Measurements from ENCODE around the gene WDR70. TPM values are rescaled to one million over a fixed set of nuclear protein-coding genes. Genes with fewer than 3 reads are reported as not detected.

Gene WDR70
- total RNA-seq, 1 donor from 2014 or later, result 19.0 TPM

GRCh38 chr5:37494756-37495155 is 115.6 kb downstream of the WDR70 start:
- H3K4me3 ChIP-seq (ENCODE audit: low read depth, low read length), result no peak overlapping the region
- no peak for TF ChIP-seq CTCF (conservative IDR thresholded peaks at IDR 0.05; ENCODE audit: low read depth, low read length)
- peak; percentile 31 for DNase-seq (ENCODE audit: low read depth)

GRCh38 chr5:37495210-37495609 is 116.1 kb downstream of the WDR70 start:
- DNase-seq (ENCODE audit: low read depth), result peak; percentile 25

DNA sequence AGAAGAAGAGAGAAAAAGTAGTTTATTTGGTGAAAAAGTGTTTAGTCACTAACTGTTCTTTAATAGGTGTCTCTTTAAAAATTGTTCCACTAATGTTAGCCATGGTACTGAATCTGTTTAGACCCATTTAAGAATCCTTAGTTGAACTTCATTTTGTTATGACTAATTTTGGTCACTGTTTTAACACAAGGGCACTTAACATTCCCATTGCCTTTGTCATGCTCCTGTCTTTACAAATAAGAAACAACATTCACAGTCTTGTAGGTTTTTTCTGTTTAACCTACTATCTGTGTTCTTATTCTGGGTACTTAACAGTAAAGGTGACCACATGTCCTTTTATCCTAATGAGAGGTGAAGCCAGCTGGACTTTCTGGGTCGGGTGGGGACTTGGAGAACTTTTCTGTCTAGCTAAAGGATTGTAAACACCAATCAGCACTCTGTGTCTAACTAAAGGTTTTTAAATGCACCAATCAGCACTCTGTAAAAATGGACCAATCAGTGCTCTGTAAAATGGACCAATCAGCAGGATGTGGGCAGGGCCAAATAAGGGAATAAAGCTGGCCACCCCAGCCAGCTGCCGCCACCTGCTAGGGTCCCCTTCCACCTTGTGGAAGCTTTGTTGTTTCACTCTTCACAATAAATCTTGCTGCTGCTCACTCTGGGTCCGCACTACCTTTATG is 116.7 kb downstream of the WDR70 start:
- no peak for TF ChIP-seq CTCF (conservative IDR thresholded peaks at IDR 0.05; ENCODE audit: low read depth, low read length)
- no peak overlapping the region for H3K4me3 ChIP-seq (ENCODE audit: low read depth, low read length)
- DNase-seq (ENCODE audit: low read depth), result peak; percentile 70

More at GRCh38 chr5:37495210-37495609, 116.1 kb downstream of the WDR70 start:
- TF ChIP-seq CTCF (conservative IDR thresholded peaks at IDR 0.05; ENCODE audit: low read depth, low read length), result peak; percentile 45
- H3K4me3 ChIP-seq (ENCODE audit: low read depth, low read length), result no peak overlapping the region

- TF ChIP-seq CTCF (conservative IDR thresholded peaks at IDR 0.05; ENCODE audit: low read depth, low read length), result no peak
- no peak for DNase-seq (ENCODE audit: low read depth)
- no peak overlapping the region for H3K4me3 ChIP-seq (ENCODE audit: low read depth, low read length)
Measured at GRCh38 chr5:37496902-37497445, 117.9 kb downstream of the WDR70 start.

DNA sequence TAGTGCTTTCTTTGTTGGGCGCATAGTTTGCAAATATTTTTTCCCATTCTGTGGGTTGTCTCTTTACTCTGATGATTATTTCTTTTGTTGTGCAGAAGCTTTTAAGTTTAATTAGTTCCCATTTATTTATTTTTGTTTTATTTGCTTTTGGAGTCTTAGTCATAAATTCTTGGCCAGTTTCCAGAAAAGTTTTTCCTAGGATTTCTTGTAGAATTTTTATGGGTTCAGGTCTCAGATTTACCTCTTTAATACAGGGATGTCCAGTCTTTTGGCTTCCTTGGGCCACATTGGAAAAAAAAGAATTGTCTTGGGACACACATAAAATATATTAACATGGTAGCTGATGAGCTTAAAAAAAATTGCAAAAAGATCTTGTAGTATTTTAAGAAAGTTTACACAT is 122.0 kb downstream of the WDR70 start:
- TF ChIP-seq CTCF (conservative IDR thresholded peaks at IDR 0.05; ENCODE audit: low read depth, low read length), result no peak
- H3K4me3 ChIP-seq (ENCODE audit: low read depth, low read length), result no peak overlapping the region
- no peak for DNase-seq (ENCODE audit: low read depth)

DNA sequence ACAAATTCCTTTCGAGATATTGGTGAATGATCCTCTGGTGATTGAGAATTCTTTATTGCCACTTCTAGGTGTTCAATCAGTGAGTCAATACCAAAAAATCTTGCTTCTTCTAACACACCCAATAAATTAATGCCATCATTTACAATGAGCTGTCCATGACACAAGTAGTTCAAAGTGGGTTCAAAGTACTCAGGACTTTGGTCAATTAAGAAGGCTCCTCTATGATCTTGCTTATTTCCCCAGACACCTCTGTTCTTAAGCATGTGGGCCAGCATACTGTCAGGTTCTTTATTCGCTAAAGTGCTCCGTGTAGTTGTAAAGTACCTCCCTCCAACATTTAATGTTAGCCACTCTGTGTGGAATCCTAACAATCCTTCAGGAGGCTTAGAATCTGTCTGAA is 127.1 kb downstream of the WDR70 start:
- DNase-seq (ENCODE audit: low read depth), result no peak
- no peak for TF ChIP-seq CTCF (conservative IDR thresholded peaks at IDR 0.05; ENCODE audit: low read depth, low read length)
- no peak overlapping the region for H3K4me3 ChIP-seq (ENCODE audit: low read depth, low read length)

DNA sequence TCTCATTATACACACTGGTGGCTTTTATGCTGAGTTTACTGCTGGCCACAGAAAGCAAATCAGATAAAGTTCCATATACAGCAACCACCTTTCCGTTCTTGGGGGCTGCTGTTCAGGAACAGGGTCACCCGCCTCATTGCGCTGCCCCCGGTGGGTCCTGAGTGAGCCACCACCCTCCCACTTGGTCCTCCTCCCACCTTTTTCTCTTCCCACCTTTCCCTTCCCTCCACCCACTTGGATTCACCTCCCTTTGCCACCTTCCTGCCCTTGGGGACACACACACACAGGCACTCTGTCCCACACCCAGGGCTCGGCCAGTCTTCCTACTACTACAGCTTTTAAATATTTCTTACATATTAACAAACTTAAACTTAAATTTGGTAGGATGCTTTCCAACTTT is 127.6 kb downstream of the WDR70 start:
- no peak for TF ChIP-seq CTCF (conservative IDR thresholded peaks at IDR 0.05; ENCODE audit: low read depth, low read length)
- DNase-seq (ENCODE audit: low read depth), result no peak
- H3K4me3 ChIP-seq (ENCODE audit: low read depth, low read length), result no peak overlapping the region
